WTC11 (cell line): Measurements from ENCODE around the gene VEGFB. TPM values are rescaled to one million over a fixed set of nuclear protein-coding genes. Genes with fewer than 3 reads are reported as not detected.

Experiments used
- ATAC-seq: fragments of 200-7000 bp; cut with Tn5 transposase; 2 replicates; pipeline ENCODE4 v1.10.0; 2021; ENCODE audit warnings: mild to moderate bottlenecking, moderate library complexity
- CTCF ChIA-PET: fragments of 300-600 bp; sonication (Branson Sonifier 250); formaldehyde crosslinking; loops from one replicate; lab custom pipeline; 2021; ENCODE audit warnings: antibody characterized with exemption; lab: Charles Lee
- POLR2A ChIA-PET: fragments of 350-600 bp; sonication (Branson Sonifier 250); formaldehyde crosslinking; loops from one replicate; lab custom pipeline; 2021; ENCODE audit warnings: antibody characterized with exemption; lab: Charles Lee
- DNase-seq: peaks from one replicate; pipeline ENCODE4 v3.0.0; 2021; ENCODE audit warnings: low spot score
- H3K27ac Mint-ChIP-seq: 2 replicates; pipeline ENCODE4 v1.8.0; 2021; ENCODE audit warnings: mixed read lengths
- H3K27me3 Mint-ChIP-seq: 2 replicates; pipeline ENCODE4 v1.8.0; 2021; ENCODE audit warnings: low read depth, mild to moderate bottlenecking, moderate library complexity, mixed read lengths
- H3K36me3 Mint-ChIP-seq: 2 replicates; pipeline ENCODE4 v1.8.0; 2021; ENCODE audit warnings: mixed read lengths
- H3K4me1 Mint-ChIP-seq: 2 replicates; pipeline ENCODE4 v1.8.0; 2022; ENCODE audit warnings: mixed read lengths
- H3K4me3 Mint-ChIP-seq: 2 replicates; pipeline ENCODE4 v1.8.0; 2021; ENCODE audit warnings: mild to moderate bottlenecking, moderate library complexity, mixed read lengths
- H3K9me3 Mint-ChIP-seq: 2 replicates; pipeline ENCODE4 v1.8.0; 2021; ENCODE audit warnings: mixed read lengths
- AFF4 ChIP-seq: sonication (generic); formaldehyde crosslinking; IDR thresholded peaks from 2 replicates; pipeline ENCODE4 v1.8.1; 2023; ENCODE audit warnings: mild to moderate bottlenecking, missing genetic modification reagents, borderline replicate concordance
- AR ChIP-seq: fragments of 250-450 bp; sonication (Bioruptor Pico); IDR thresholded peaks from 2 replicates; pipeline ENCODE4 v1.9.0; 2021; ENCODE audit warnings: mild to moderate bottlenecking
- CDX4 ChIP-seq: fragments of 250-450 bp; sonication (Bioruptor Pico); IDR thresholded peaks from 2 replicates; pipeline ENCODE4 v1.9.0; 2021; ENCODE audit warnings: moderate library complexity, mild to moderate bottlenecking, inconsistent platforms, borderline replicate concordance
- CREM ChIP-seq: sonication (generic); formaldehyde crosslinking; IDR thresholded peaks from 2 replicates; pipeline ENCODE4 v1.8.1; 2022; ENCODE audit warnings: mild to moderate bottlenecking, missing genetic modification reagents, moderate library complexity
- E2F5 ChIP-seq: sonication (generic); formaldehyde crosslinking; IDR thresholded peaks from 2 replicates; pipeline ENCODE4 v1.8.1; 2022; ENCODE audit warnings: mild to moderate bottlenecking, moderate library complexity, missing genetic modification reagents
- GTF2I ChIP-seq: fragments of 250-450 bp; sonication (Bioruptor Pico); conservative IDR thresholded peaks from 2 replicates; pipeline ENCODE4 v1.4.0; 2021; ENCODE audit warnings: mild to moderate bottlenecking
- HMGA2 ChIP-seq: fragments of 250-450 bp; sonication (Bioruptor Pico); IDR thresholded peaks from 2 replicates; pipeline ENCODE4 v1.4.0; 2021; ENCODE audit warnings: mild to moderate bottlenecking, moderate library complexity
- JUN ChIP-seq: sonication (generic); formaldehyde crosslinking; IDR thresholded peaks from 2 replicates; pipeline ENCODE4 v1.8.0; 2023; ENCODE audit warnings: mild to moderate bottlenecking, missing genetic modification reagents
- KAT7 ChIP-seq: sonication (generic); formaldehyde crosslinking; IDR thresholded peaks from 2 replicates; pipeline ENCODE4 v1.8.1; 2023; ENCODE audit warnings: missing genetic modification reagents, mild to moderate bottlenecking, borderline replicate concordance
- MAX ChIP-seq: sonication (generic); formaldehyde crosslinking; IDR thresholded peaks from 2 replicates; pipeline ENCODE4 v1.8.0; 2022; ENCODE audit warnings: mild to moderate bottlenecking, missing genetic modification reagents
- PRDM15 ChIP-seq: sonication (generic); formaldehyde crosslinking; IDR thresholded peaks from 2 replicates; pipeline ENCODE4 v1.8.0; 2022; ENCODE audit warnings: missing genetic modification reagents
- PREB ChIP-seq: sonication (generic); formaldehyde crosslinking; IDR thresholded peaks from 2 replicates; pipeline ENCODE4 v1.8.1; 2022; ENCODE audit warnings: mild to moderate bottlenecking, missing genetic modification reagents, moderate library complexity, borderline replicate concordance
- SP1 ChIP-seq: sonication (generic); formaldehyde crosslinking; conservative IDR thresholded peaks from 2 replicates; pipeline ENCODE4 v1.8.1; 2022; ENCODE audit warnings: missing genetic modification reagents
- TCF7 ChIP-seq: sonication (generic); formaldehyde crosslinking; IDR thresholded peaks from 2 replicates; pipeline ENCODE4 v1.8.0; 2022; ENCODE audit warnings: mild to moderate bottlenecking, low read depth, missing genetic modification reagents, moderate library complexity
- TEAD4 ChIP-seq: sonication (generic); formaldehyde crosslinking; IDR thresholded peaks from 2 replicates; pipeline ENCODE4 v1.8.0; 2022; ENCODE audit warnings: mild to moderate bottlenecking, missing genetic modification reagents
- total RNA-seq: library from RNA; stranded (reverse); gene quantifications from 3 replicates; pipeline ENCODE4 v1.2.3, GENCODE V29; 2021

Gene VEGFB
- total RNA-seq, 1 experiment from 2014 or later, result 51.7 TPM

GRCh38 chr11:64249038-64249437 lies 14.7 kb downstream of the VEGFB start:
- Mint-ChIP-seq H3K4me3 (peak overlapping the region; percentile 88), H3K27ac (peak overlapping the region; percentile 97), H3K27me3 (no peaks in the 10 kb centered on the region), H3K4me1 (peaks cover 45% of the 10 kb centered on the region), H3K9me3 (no peaks in the 10 kb centered on the region), H3K36me3 (no peaks in the 10 kb centered on the region)
- CTCF ChIA-PET, result interaction anchor here (0.5 to 5.3 kb wide), 16 partner anchors 7 to 271 kb away, joined by 3 to 75 read pairs (median 20); partner anchors contain the start of genes CATSPERZ, DNAJC4, ESRRA and FERMT3
- TF ChIP-seq AR (CRISPR knock-in tag) (no peak), PRDM15 (CRISPR knock-in tag) (no peak), KAT7 (CRISPR knock-in tag) (no peak), JUN (CRISPR knock-in tag) (no peak), HMGA2 (CRISPR knock-in tag) (no peak), MAX (CRISPR knock-in tag) (no peak), CREM (CRISPR knock-in tag) (no peak), PREB (CRISPR knock-in tag) (no peak), TEAD4 (CRISPR knock-in tag) (no peak), TCF7 (CRISPR knock-in tag) (no peak), CDX4 (CRISPR knock-in tag) (no peak)
- POLR2A ChIA-PET, result interaction anchor here (0.6 to 3.7 kb wide), 5 partner anchors 8 to 260 kb away, joined by 4 to 25 read pairs (median 7); partner anchors contain the start of gene FKBP2
- ATAC-seq, result no peak
- no peak for DNase-seq

GRCh38 chr11:64249563-64250414 lies 15.4 kb downstream of the VEGFB start:
- Mint-ChIP-seq H3K27me3 (no peaks in the 10 kb centered on the region), H3K27ac (peak overlapping the region; percentile 97), H3K36me3 (no peaks in the 10 kb centered on the region), H3K9me3 (no peaks in the 10 kb centered on the region), H3K4me3 (peak overlapping the region; percentile 88), H3K4me1 (peaks cover 42% of the 10 kb centered on the region)
- CTCF ChIA-PET, result interaction anchor here (0.6 to 5.3 kb wide), 23 partner anchors 7 to 599 kb away, joined by 3 to 75 read pairs (median 13); partner anchors contain the start of genes CATSPERZ, CCDC88B, DNAJC4 and ESRRA
- TF ChIP-seq CREM (CRISPR knock-in tag) (no peak), SP1 (CRISPR knock-in tag) (peak; percentile 43; the same call in 1 of the 2 replicates), E2F5 (CRISPR knock-in tag) (no peak), GTF2I (CRISPR knock-in tag) (0 out of 2 replicates have a peak, but pooled peaks have one; percentile 20), AFF4 (CRISPR knock-in tag) (no peak)
- POLR2A ChIA-PET, result interaction anchor here (0.9 to 3.7 kb wide), 7 partner anchors 9 to 97 kb away, joined by 3 to 25 read pairs (median 4); partner anchors contain the start of genes FKBP2, NUDT22, PRDX5 and STIP1
- peak; percentile 9 for ATAC-seq
- no peak for DNase-seq
